ENCODE measurements around the gene BRINP3.

Gene BRINP3

GRCh38 chr1:190323530-190323929 is 154.1 kb downstream of the BRINP3 start:
- H3K36me3 ChIP-seq (ENCODE audit: control insufficient read depth, insufficient read depth, low read length), result no peaks in the 10 kb centered on the region
- H3K4me3 ChIP-seq (replicated peaks; ENCODE audit: low read depth, low read length), result no peak overlapping the region
- H3K27me3 ChIP-seq (replicated peaks; ENCODE audit: control insufficient read depth, insufficient read depth, low read length), result no peaks in the 10 kb centered on the region
- no peak for DNase-seq (ENCODE audit: extremely low read depth, insufficient read length)
- no peak for TF ChIP-seq CTCF (IDR thresholded peaks at IDR 0.05; ENCODE audit: insufficient read depth, low read length, poor library complexity, severe bottlenecking)

GRCh38 chr1:190322274-190322673 is 155.4 kb downstream of the BRINP3 start:
- TF ChIP-seq CTCF (IDR thresholded peaks at IDR 0.05; ENCODE audit: insufficient read depth, low read length, poor library complexity, severe bottlenecking), result no peak
- Histone ChIP-seq H3K36me3 (ENCODE audit: control insufficient read depth, insufficient read depth, low read length) (no peaks in the 10 kb centered on the region), H3K27me3 (replicated peaks; ENCODE audit: control insufficient read depth, insufficient read depth, low read length) (no peaks in the 10 kb centered on the region)

GRCh38 chr1:190320952-190321351 is 156.7 kb downstream of the BRINP3 start:
- DNase-seq (ENCODE audit: extremely low read depth, insufficient read length), result no peak
- H3K4me3 ChIP-seq (replicated peaks; ENCODE audit: low read depth, low read length), result no peak overlapping the region
- no peaks in the 10 kb centered on the region for H3K36me3 ChIP-seq (ENCODE audit: control insufficient read depth, insufficient read depth, low read length)
- no peak for TF ChIP-seq CTCF (IDR thresholded peaks at IDR 0.05; ENCODE audit: insufficient read depth, low read length, poor library complexity, severe bottlenecking)
- no peaks in the 10 kb centered on the region for H3K27me3 ChIP-seq (replicated peaks; ENCODE audit: control insufficient read depth, insufficient read depth, low read length)

More at GRCh38 chr1:190322274-190322673, 155.4 kb downstream of the BRINP3 start:
- H3K4me3 ChIP-seq (replicated peaks; ENCODE audit: low read depth, low read length), result no peak overlapping the region
- DNase-seq (ENCODE audit: extremely low read depth, insufficient read length), result no peak

GRCh38 chr1:190312763-190313162 is 164.9 kb downstream of the BRINP3 start:
- TF ChIP-seq CTCF (IDR thresholded peaks at IDR 0.05; ENCODE audit: insufficient read depth, low read length, poor library complexity, severe bottlenecking), result no peak
- no peaks in the 10 kb centered on the region for H3K36me3 ChIP-seq (ENCODE audit: control insufficient read depth, insufficient read depth, low read length)
- H3K27me3 ChIP-seq (replicated peaks; ENCODE audit: control insufficient read depth, insufficient read depth, low read length), result no peaks in the 10 kb centered on the region
- no peak overlapping the region for H3K4me3 ChIP-seq (replicated peaks; ENCODE audit: low read depth, low read length)
- no peak for DNase-seq (ENCODE audit: extremely low read depth, insufficient read length)

- no peak overlapping the region for H3K4me3 ChIP-seq (replicated peaks; ENCODE audit: low read depth, low read length)
- TF ChIP-seq CTCF (IDR thresholded peaks at IDR 0.05; ENCODE audit: insufficient read depth, low read length, poor library complexity, severe bottlenecking), result no peak
- no peaks in the 10 kb centered on the region for H3K36me3 ChIP-seq (ENCODE audit: control insufficient read depth, insufficient read depth, low read length)
- DNase-seq (ENCODE audit: extremely low read depth, insufficient read length), result no peak
- no peaks in the 10 kb centered on the region for H3K27me3 ChIP-seq (replicated peaks; ENCODE audit: control insufficient read depth, insufficient read depth, low read length)
Observed at GRCh38 chr1:190303501-190303900, 174.2 kb downstream of the BRINP3 start.

GRCh38 chr1:190296453-190296852 is 181.2 kb downstream of the BRINP3 start:
- TF ChIP-seq CTCF (IDR thresholded peaks at IDR 0.05; ENCODE audit: insufficient read depth, low read length, poor library complexity, severe bottlenecking), result no peak
- Histone ChIP-seq H3K27me3 (replicated peaks; ENCODE audit: control insufficient read depth, insufficient read depth, low read length) (no peaks in the 10 kb centered on the region), H3K4me3 (replicated peaks; ENCODE audit: low read depth, low read length) (no peak overlapping the region), H3K36me3 (ENCODE audit: control insufficient read depth, insufficient read depth, low read length) (no peaks in the 10 kb centered on the region)
- no peak for DNase-seq (ENCODE audit: extremely low read depth, insufficient read length)
